ENCODE measurements around the gene RAP1GDS1. TPM values are rescaled to one million over a fixed set of nuclear protein-coding genes. Genes with fewer than 3 reads are reported as not detected.

Gene RAP1GDS1
- total RNA-seq, 2 donors from 2014 or later: 16.7 to 34.6 TPM

- ATAC-seq (ENCODE audit: insufficient number of reproducible peaks, low FRiP score, low read depth): no peak
- no peak for DNase-seq (ENCODE audit: low spot score)
- no peaks in the 10 kb centered on the region for H3K27me3 ChIP-seq (replicated peaks; ENCODE audit: insufficient read depth)
- no peaks in the 10 kb centered on the region for H3K9me3 ChIP-seq
- no peak overlapping the region for H3K27ac ChIP-seq
- no peak for TF ChIP-seq CTCF (IDR thresholded peaks at IDR 0.05)
- H3K4me1 ChIP-seq (ENCODE audit: control insufficient read depth in 1 of 2, low read depth in 2 of 2): no peaks in the 10 kb centered on the region
- no peaks in the 10 kb centered on the region for H3K36me3 ChIP-seq
- H3K4me3 ChIP-seq: no peak overlapping the region
Observed at GRCh38 chr4:98423009-98423408, 161.8 kb downstream of the RAP1GDS1 start.

GRCh38 chr4:98430708-98431403 is 169.7 kb downstream of the RAP1GDS1 start:
- no peak overlapping the region for H3K4me3 ChIP-seq
- H3K27me3 ChIP-seq (replicated peaks; ENCODE audit: insufficient read depth): no peaks in the 10 kb centered on the region
- no peaks in the 10 kb centered on the region for H3K4me1 ChIP-seq (ENCODE audit: control insufficient read depth in 1 of 2, low read depth in 2 of 2)
- H3K27ac ChIP-seq: no peak overlapping the region
- ATAC-seq (ENCODE audit: insufficient number of reproducible peaks, low FRiP score, low read depth) (no peak), DNase-seq (ENCODE audit: low spot score) (no peak)
- peaks cover 9% of the 10 kb centered on the region for H3K36me3 ChIP-seq
- no peaks in the 10 kb centered on the region for H3K9me3 ChIP-seq
- no peak for TF ChIP-seq CTCF (IDR thresholded peaks at IDR 0.05)

GRCh38 chr4:98433691-98434090 is 172.5 kb downstream of the RAP1GDS1 start:
- H3K27ac ChIP-seq: no peak overlapping the region
- H3K4me3 ChIP-seq: no peak overlapping the region
- ATAC-seq (ENCODE audit: insufficient number of reproducible peaks, low FRiP score, low read depth): no peak
- H3K9me3 ChIP-seq: no peaks in the 10 kb centered on the region
- no peak for DNase-seq (ENCODE audit: low spot score)
- peaks cover 14% of the 10 kb centered on the region for H3K36me3 ChIP-seq
- TF ChIP-seq CTCF (IDR thresholded peaks at IDR 0.05): no peak
- H3K27me3 ChIP-seq (replicated peaks; ENCODE audit: insufficient read depth): no peaks in the 10 kb centered on the region
- no peaks in the 10 kb centered on the region for H3K4me1 ChIP-seq (ENCODE audit: control insufficient read depth in 1 of 2, low read depth in 2 of 2)

- Histone ChIP-seq H3K36me3 (peaks cover 14% of the 10 kb centered on the region), H3K4me3 (no peak overlapping the region)
- TF ChIP-seq CTCF (IDR thresholded peaks at IDR 0.05): no peak
Observed at GRCh38 chr4:98434816-98435215, 173.6 kb downstream of the RAP1GDS1 start.

GRCh38 chr4:98444371-98444770 is 183.2 kb downstream of the RAP1GDS1 start:
- no peak for ATAC-seq (ENCODE audit: insufficient number of reproducible peaks, low FRiP score, low read depth)
- TF ChIP-seq CTCF (IDR thresholded peaks at IDR 0.05): no peak

More at GRCh38 chr4:98434816-98435215, 173.6 kb downstream of the RAP1GDS1 start:
- DNase-seq (ENCODE audit: low spot score): no peak
- H3K27me3 ChIP-seq (replicated peaks; ENCODE audit: insufficient read depth): no peaks in the 10 kb centered on the region
- no peaks in the 10 kb centered on the region for H3K4me1 ChIP-seq (ENCODE audit: control insufficient read depth in 1 of 2, low read depth in 2 of 2)
- ATAC-seq (ENCODE audit: insufficient number of reproducible peaks, low FRiP score, low read depth): no peak
- H3K27ac ChIP-seq: no peak overlapping the region
- no peaks in the 10 kb centered on the region for H3K9me3 ChIP-seq

More at GRCh38 chr4:98444371-98444770, 183.2 kb downstream of the RAP1GDS1 start:
- no peak for DNase-seq (ENCODE audit: low spot score)
- Histone ChIP-seq H3K4me3 (no peak overlapping the region), H3K36me3 (peaks cover 6% of the 10 kb centered on the region), H3K27ac (no peak overlapping the region), H3K27me3 (replicated peaks; ENCODE audit: insufficient read depth) (no peaks in the 10 kb centered on the region), H3K4me1 (ENCODE audit: control insufficient read depth in 1 of 2, low read depth in 2 of 2) (no peaks in the 10 kb centered on the region), H3K9me3 (no peaks in the 10 kb centered on the region)

Measured in thoracic aorta (tissue), 2 donors.